Measurements from ENCODE around the gene SCIN.
A peak's percentile ranks its signal among the peaks of the same experiment; 100 is the strongest.

GRCh38 chr7:12683678-12684585 is 113.4 kb downstream of the SCIN start:
- TF ChIP-seq, protein P1, sequence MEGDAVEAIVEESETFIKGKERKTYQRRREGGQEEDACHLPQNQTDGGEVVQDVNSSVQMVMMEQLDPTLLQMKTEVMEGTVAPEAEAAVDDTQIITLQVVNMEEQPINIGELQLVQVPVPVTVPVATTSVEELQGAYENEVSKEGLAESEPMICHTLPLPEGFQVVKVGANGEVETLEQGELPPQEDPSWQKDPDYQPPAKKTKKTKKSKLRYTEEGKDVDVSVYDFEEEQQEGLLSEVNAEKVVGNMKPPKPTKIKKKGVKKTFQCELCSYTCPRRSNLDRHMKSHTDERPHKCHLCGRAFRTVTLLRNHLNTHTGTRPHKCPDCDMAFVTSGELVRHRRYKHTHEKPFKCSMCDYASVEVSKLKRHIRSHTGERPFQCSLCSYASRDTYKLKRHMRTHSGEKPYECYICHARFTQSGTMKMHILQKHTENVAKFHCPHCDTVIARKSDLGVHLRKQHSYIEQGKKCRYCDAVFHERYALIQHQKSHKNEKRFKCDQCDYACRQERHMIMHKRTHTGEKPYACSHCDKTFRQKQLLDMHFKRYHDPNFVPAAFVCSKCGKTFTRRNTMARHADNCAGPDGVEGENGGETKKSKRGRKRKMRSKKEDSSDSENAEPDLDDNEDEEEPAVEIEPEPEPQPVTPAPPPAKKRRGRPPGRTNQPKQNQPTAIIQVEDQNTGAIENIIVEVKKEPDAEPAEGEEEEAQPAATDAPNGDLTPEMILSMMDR (IDR thresholded peaks at IDR 0.05): peak in 5 of 6 experiments; percentile 20 to 41 (median 27)
- no peak for TF ChIP-seq POLR2A (IDR thresholded peaks at IDR 0.05)

All from adrenal gland (tissue), 5 donors.